HepG2 (cell line): ENCODE results near the gene CHD9NB. TPM values are rescaled to one million over a fixed set of nuclear protein-coding genes. Genes with fewer than 3 reads are reported as not detected.
A peak's percentile ranks its signal among the peaks of the same experiment; 100 is the strongest.

ENCODE experiments used
- CC2D1A ChIP-seq: sonication (generic); formaldehyde crosslinking; IDR thresholded peaks from 2 replicates; pipeline ENCODE4 v1.8.1; 2023; ENCODE audit warnings: mild to moderate bottlenecking, missing genetic modification reagents
- HNF4G ChIP-seq, 2 experiments: sonication (generic) in 1 of 2; formaldehyde crosslinking in 1 of 2; IDR thresholded peaks; 2 replicates each; pipeline versions ENCODE4 v1.4.0 to v1.6.1; 2011 to 2020; ENCODE audit warnings: borderline replicate concordance in 2 of 2, low read depth in 2 of 2, mild to moderate bottlenecking in 2 of 2, low read length in 1 of 2, missing genetic modification reagents in 1 of 2, moderate library complexity in 1 of 2
- IKZF1 ChIP-seq: fragments of 450-650 bp; IDR thresholded peaks from 2 replicates; pipeline ENCODE4 v1.7.1; 2016
- MATR3 ChIP-seq: sonication (generic); formaldehyde crosslinking; IDR thresholded peaks from 2 replicates; pipeline ENCODE4 v1.4.0; 2020; ENCODE audit warnings: missing genetic modification reagents
- MTF1 ChIP-seq: sonication (generic); formaldehyde crosslinking; IDR thresholded peaks from 2 replicates; pipeline ENCODE4 v1.5.0; 2020; ENCODE audit warnings: missing genetic modification reagents
- MXI1 ChIP-seq: IDR thresholded peaks from 3 replicates; pipeline ENCODE4 v1.6.1; 2012; ENCODE audit warnings: low read depth, low read length, inconsistent platforms, borderline replicate concordance
- NBN ChIP-seq: fragments of 450-650 bp; conservative IDR thresholded peaks from 2 replicates; pipeline ENCODE4 v1.6.1; 2017
- RORA ChIP-seq: sonication (generic); formaldehyde crosslinking; IDR thresholded peaks from 2 replicates; pipeline ENCODE4 v1.5.0; 2020; ENCODE audit warnings: mild to moderate bottlenecking, missing genetic modification reagents, moderate library complexity
- SUZ12 ChIP-seq: fragments of 150-350 bp; IDR thresholded peaks from 2 replicates; pipeline ENCODE4 v1.6.1; 2014; ENCODE audit warnings: low read depth, low read length
- TP53 ChIP-seq: sonication (generic); formaldehyde crosslinking; conservative IDR thresholded peaks from 2 replicates; pipeline ENCODE4 v1.4.0; 2020; ENCODE audit warnings: missing genetic modification reagents
- WIZ ChIP-seq: sonication (generic); formaldehyde crosslinking; IDR thresholded peaks from 2 replicates; pipeline ENCODE4 v1.5.1; 2020; ENCODE audit warnings: mild to moderate bottlenecking, missing genetic modification reagents
- ZBTB7B ChIP-seq: sonication (generic); formaldehyde crosslinking; IDR thresholded peaks from 2 replicates; pipeline ENCODE4 v1.4.0; 2020; ENCODE audit warnings: missing genetic modification reagents
- ZMYM3 ChIP-seq: sonication (generic); formaldehyde crosslinking; IDR thresholded peaks from 2 replicates; pipeline ENCODE4 v1.5.1; 2020; ENCODE audit warnings: mild to moderate bottlenecking, missing genetic modification reagents
- ZNF3 ChIP-seq: IDR thresholded peaks from 2 replicates; pipeline ENCODE4 v1.7.0; 2017; ENCODE audit warnings: inconsistent platforms
- ZNF557 ChIP-seq: sonication (generic); formaldehyde crosslinking; IDR thresholded peaks from 2 replicates; pipeline ENCODE4 v1.4.0; 2020; ENCODE audit warnings: missing genetic modification reagents
- ZNF83 ChIP-seq: sonication (generic); formaldehyde crosslinking; IDR thresholded peaks from 2 replicates; pipeline ENCODE4 v1.4.0; 2020; ENCODE audit warnings: missing genetic modification reagents, mild to moderate bottlenecking, borderline replicate concordance
- ZSCAN30 ChIP-seq: sonication (generic); formaldehyde crosslinking; IDR thresholded peaks from 2 replicates; pipeline ENCODE4 v1.5.0; 2020; ENCODE audit warnings: mild to moderate bottlenecking, missing genetic modification reagents
- polyA plus RNA-seq, 8 experiments: library from polyadenylated mRNA; depleted of rRNA in 3 of 8; stranded (reverse) in 7 of 8; unstranded in 1 of 8; fragments of >200 nt; fragmentation: Illumina TruSeq in 4 of 8; extraction: Trizol in 4 of 8; gene quantifications; 2 replicates each; pipeline versions ENCODE4 v1.2.1 to v1.2.3, GENCODE V29; 2011 to 2016; ENCODE audit warnings: low read depth in 4 of 8, missing spikeins in 1 of 8, mixed read lengths in 1 of 8; ENCODE audit not compliant: insufficient read depth in 1 of 8
- total RNA-seq, 5 experiments: library from RNA; depleted of rRNA; stranded (reverse); fragments of >200 nt; fragmentation: Illumina TruSeq; extraction: Trizol; gene quantifications; 2 replicates each; pipeline ENCODE4 v1.2.3, GENCODE V29; 2016; ENCODE audit warnings: low read depth in 1 of 5
- TF ChIP-seq, protein P1 (sequence below): sonication (generic); formaldehyde crosslinking; IDR thresholded peaks from 2 replicates; pipeline ENCODE4 v1.8.1; 2023; ENCODE audit warnings: mild to moderate bottlenecking, moderate library complexity, missing genetic modification reagents
- TF ChIP-seq, protein P2 (sequence below): sonication (generic); formaldehyde crosslinking; IDR thresholded peaks from 2 replicates; pipeline ENCODE4 v1.4.0; 2020; ENCODE audit warnings: missing genetic modification reagents
- TF ChIP-seq, protein P3 (sequence below): IDR thresholded peaks from 2 replicates; pipeline ENCODE4 v1.6.1; 2016; ENCODE audit warnings: low read depth, control low read depth
- TF ChIP-seq, protein P4 (sequence below): sonication (generic); formaldehyde crosslinking; IDR thresholded peaks from 2 replicates; pipeline ENCODE4 v1.8.1; 2023; ENCODE audit warnings: mild to moderate bottlenecking, missing genetic modification reagents

Gene CHD9NB
- total and polyA plus RNA-seq, 2 of the 13 experiments (the other 11 are each of a cell fraction or from before 2014, with no cell fraction given) = 0.17 to 0.18 TPM

DNA sequence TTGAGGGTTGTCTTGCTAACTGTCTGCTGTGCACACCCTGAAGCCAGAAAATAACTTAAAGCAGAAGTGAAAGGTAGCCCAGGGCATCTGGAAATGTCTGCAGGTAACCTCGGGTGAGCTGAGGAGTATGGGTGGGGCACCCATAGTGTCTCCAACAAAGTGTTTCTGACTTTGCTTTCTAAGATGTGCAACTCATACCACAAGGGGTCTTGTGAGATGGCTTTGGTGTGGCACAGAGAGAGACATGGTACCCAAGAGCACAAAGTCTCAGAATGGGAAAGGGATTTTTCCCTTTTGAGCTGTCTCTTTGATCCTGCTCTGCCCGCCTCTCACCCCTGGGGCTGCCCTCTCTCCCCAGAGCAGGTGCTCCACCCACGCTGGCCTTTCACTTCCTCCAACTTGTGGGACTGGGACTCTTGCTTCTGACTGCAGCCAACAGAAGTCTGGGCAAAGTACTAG is 9.0 kb upstream of the CHD9NB start (continued):
- TF ChIP-seq IKZF1 = no peak
- no peak for TF ChIP-seq SUZ12
- TF ChIP-seq HNF4G (IDR thresholded peaks at IDR 0.05; ENCODE audit: borderline replicate concordance, low read depth, low read length) = peak; percentile 40; the same call in 1 of the 2 replicates
- TF ChIP-seq HNF4G (CRISPR knock-in tag; IDR thresholded peaks at IDR 0.05; ENCODE audit: borderline replicate concordance, low read depth) = no peak
- no peak for TF ChIP-seq CC2D1A (CRISPR knock-in tag)
- TF ChIP-seq, protein P1, sequence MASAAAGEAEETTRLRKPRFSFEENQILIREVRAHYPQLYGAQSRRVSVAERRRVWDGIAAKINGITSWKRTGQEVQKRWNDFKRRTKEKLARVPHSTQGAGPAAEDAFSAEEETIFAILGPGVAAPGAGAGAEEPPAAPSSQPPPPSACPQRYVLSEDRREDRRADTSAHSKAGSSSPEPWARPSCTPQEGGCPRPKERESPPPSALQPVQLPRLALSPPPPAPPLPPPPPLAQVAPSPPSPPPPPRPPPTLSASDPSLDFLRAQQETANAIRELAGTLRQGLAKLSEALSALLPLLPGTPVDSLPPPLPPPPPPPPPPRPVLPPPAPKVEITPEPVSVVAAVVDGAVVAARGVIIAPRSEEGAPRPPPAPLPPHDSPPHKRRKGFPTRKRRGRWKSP (CRISPR knock-in tag) = no peak
- no peak for TF ChIP-seq ZNF3
- no peak for TF ChIP-seq MATR3
- TF ChIP-seq WIZ (CRISPR knock-in tag) = no peak
- no peak for TF ChIP-seq ZNF83 (CRISPR knock-in tag)
- no peak for TF ChIP-seq ZNF557
- TF ChIP-seq ZBTB7B = no peak
- no peak for TF ChIP-seq ZSCAN30
- TF ChIP-seq, protein P2, sequence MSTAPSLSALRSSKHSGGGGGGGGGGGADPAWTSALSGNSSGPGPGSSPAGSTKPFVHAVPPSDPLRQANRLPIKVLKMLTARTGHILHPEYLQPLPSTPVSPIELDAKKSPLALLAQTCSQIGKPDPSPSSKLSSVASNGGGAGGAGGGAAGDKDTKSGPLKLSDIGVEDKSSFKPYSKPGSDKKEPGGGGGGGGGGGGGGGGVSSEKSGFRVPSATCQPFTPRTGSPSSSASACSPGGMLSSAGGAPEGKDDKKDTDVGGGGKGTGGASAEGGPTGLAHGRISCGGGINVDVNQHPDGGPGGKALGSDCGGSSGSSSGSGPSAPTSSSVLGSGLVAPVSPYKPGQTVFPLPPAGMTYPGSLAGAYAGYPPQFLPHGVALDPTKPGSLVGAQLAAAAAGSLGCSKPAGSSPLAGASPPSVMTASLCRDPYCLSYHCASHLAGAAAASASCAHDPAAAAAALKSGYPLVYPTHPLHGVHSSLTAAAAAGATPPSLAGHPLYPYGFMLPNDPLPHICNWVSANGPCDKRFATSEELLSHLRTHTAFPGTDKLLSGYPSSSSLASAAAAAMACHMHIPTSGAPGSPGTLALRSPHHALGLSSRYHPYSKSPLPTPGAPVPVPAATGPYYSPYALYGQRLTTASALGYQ (CRISPR knock-in tag) = no peak
- TF ChIP-seq TP53 = no peak
- TF ChIP-seq, protein P3, sequence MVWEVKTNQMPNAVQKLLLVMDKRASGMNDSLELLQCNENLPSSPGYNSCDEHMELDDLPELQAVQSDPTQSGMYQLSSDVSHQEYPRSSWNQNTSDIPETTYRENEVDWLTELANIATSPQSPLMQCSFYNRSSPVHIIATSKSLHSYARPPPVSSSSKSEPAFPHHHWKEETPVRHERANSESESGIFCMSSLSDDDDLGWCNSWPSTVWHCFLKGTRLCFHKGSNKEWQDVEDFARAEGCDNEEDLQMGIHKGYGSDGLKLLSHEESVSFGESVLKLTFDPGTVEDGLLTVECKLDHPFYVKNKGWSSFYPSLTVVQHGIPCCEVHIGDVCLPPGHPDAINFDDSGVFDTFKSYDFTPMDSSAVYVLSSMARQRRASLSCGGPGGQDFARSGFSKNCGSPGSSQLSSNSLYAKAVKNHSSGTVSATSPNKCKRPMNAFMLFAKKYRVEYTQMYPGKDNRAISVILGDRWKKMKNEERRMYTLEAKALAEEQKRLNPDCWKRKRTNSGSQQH = no peak
- TF ChIP-seq MTF1 (CRISPR knock-in tag) = no peak
- TF ChIP-seq ZMYM3 (CRISPR knock-in tag) = peak; percentile 48; the same call in 1 of the 2 replicates
- TF ChIP-seq NBN = no peak
- no peak for TF ChIP-seq RORA (CRISPR knock-in tag)
- no peak for TF ChIP-seq MXI1
- TF ChIP-seq, protein P4, sequence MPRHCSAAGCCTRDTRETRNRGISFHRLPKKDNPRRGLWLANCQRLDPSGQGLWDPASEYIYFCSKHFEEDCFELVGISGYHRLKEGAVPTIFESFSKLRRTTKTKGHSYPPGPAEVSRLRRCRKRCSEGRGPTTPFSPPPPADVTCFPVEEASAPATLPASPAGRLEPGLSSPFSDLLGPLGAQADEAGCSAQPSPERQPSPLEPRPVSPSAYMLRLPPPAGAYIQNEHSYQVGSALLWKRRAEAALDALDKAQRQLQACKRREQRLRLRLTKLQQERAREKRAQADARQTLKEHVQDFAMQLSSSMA (CRISPR knock-in tag) = no peak
